ENCODE results near the gene MSX2. TPM values are rescaled to one million over a fixed set of nuclear protein-coding genes. Genes with fewer than 3 reads are reported as not detected.

Gene MSX2
- total RNA-seq, 2 donors from 2014 or later: not detected

DNA sequence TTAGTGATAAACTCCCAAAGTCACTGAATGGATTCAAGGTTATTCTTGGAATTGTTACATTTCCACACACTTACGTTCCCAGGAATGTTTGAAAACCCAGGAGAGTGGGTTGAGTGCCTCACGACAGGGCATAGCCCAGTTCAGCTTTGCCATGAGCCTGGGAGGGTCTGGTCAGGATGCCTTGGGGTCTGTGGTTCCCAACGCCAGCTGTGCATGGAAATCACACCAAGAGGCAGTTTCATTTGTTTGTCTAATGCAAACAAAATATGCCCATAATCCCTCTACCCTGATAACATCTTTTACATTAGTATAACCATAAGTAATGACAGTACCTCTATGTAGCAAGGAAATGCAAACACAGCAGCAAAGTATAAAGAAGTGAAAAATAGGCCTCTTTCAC is 25.3 kb upstream of the MSX2 start:
- Histone ChIP-seq H3K9me3 (no peaks in the 10 kb centered on the region), H3K27me3 (no peaks in the 10 kb centered on the region), H3K36me3 (replicated peaks in 1 of 2; ENCODE audit: insufficient read depth in 1 of 2, low read depth in 2 of 2) (no peaks in the 10 kb centered on the region), H3K27ac (no peak overlapping the region), H3K4me1 (peaks cover 1% of the 10 kb centered on the region), H3K4me3 (no peak overlapping the region)
- DNase-seq (no peak), ATAC-seq (no peak)
- intact Hi-C loops (cut with DNase I): no loop called here
- TF ChIP-seq CTCF (IDR thresholded peaks at IDR 0.05) (no peak), POLR2A (IDR thresholded peaks at IDR 0.05) (no peak)
- WGBS, 2 donors: 65 to 68% methylated on average over 3 of the region's 3 CpGs

- ATAC-seq (no peak), DNase-seq (no peak)
- Histone ChIP-seq H3K4me3 (no peak overlapping the region), H3K9me3 (no peaks in the 10 kb centered on the region), H3K36me3 (replicated peaks in 1 of 2; ENCODE audit: insufficient read depth in 1 of 2, low read depth in 2 of 2) (no peaks in the 10 kb centered on the region), H3K4me1 (no peaks in the 10 kb centered on the region), H3K27me3 (no peaks in the 10 kb centered on the region), H3K27ac (no peak overlapping the region)
- intact Hi-C loops (cut with DNase I): no loop called here
- TF ChIP-seq POLR2A (IDR thresholded peaks at IDR 0.05) (no peak), CTCF (IDR thresholded peaks at IDR 0.05) (no peak)
- WGBS, 2 donors: 7 to 11% methylated on average over 9 of the region's 9 CpGs
These were observed 17.3 kb upstream of the MSX2 start for GRCh38 chr5:174706997-174707572.

DNA sequence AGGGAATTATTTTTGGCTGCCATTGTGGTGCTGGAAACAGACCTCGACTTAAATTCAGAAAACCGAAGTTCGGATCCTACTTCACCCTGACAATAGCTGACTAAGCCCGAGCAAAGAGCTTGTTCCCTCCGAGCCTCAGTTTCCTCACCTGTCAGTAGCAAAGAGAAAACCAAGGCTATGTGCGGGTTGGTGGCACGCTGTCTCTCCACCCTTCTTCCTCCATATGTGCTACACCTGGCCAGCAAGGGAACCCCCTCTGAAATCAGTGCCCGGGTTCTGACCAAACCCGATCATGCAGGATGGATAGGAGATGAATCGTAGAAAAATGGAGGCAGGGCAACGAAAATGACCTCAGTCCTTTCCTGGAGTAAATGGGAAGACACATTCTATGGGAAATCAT is 16.7 kb upstream of the MSX2 start:
- Histone ChIP-seq H3K4me3 (no peak overlapping the region), H3K27ac (no peak overlapping the region), H3K4me1 (no peaks in the 10 kb centered on the region), H3K9me3 (no peaks in the 10 kb centered on the region), H3K27me3 (no peaks in the 10 kb centered on the region), H3K36me3 (replicated peaks in 1 of 2; ENCODE audit: insufficient read depth in 1 of 2, low read depth in 2 of 2) (no peaks in the 10 kb centered on the region)
- ATAC-seq: no peak
- DNase-seq: no peak
- intact Hi-C loops (cut with DNase I): no loop called here
- no peak for TF ChIP-seq CTCF (IDR thresholded peaks at IDR 0.05)
- no peak for TF ChIP-seq POLR2A (IDR thresholded peaks at IDR 0.05)
- WGBS, 2 donors: 69 to 81% methylated on average over 11 of the region's 11 CpGs

GRCh38 chr5:174708476-174709207 is 15.7 kb upstream of the MSX2 start:
- intact Hi-C loops (cut with DNase I): no loop called here
- H3K4me1 ChIP-seq: no peaks in the 10 kb centered on the region
- H3K9me3 ChIP-seq: no peaks in the 10 kb centered on the region
- no peaks in the 10 kb centered on the region for H3K36me3 ChIP-seq (replicated peaks in 1 of 2; ENCODE audit: insufficient read depth in 1 of 2, low read depth in 2 of 2)
- no peak overlapping the region for H3K27ac ChIP-seq
- no peak overlapping the region for H3K4me3 ChIP-seq
- no peak for TF ChIP-seq POLR2A (IDR thresholded peaks at IDR 0.05)
- no peak for TF ChIP-seq CTCF (IDR thresholded peaks at IDR 0.05)
- 47 to 49% methylated on average over 20 of the region's 20 CpGs for WGBS, 2 donors
- H3K27me3 ChIP-seq: no peaks in the 10 kb centered on the region
- no peak for ATAC-seq
- no peak for DNase-seq

DNA sequence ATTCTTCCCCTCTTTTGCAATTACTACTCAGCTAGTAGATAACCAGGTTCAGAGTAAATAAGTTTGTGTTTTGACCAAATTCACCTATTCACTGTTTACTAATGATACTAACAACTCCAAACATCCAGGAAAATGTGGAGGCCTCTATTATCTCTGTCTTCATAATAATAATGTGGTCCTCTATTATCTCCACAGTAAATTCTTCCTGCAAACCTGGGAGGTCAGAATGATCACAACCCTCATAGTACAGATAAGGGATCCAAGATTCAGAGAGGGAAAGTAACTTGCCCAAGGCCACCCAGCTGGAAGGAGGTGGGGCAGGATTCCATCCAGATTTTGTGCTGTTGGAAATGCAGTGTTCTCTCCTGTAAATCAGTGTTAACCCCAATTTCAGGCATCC is 9.6 kb upstream of the MSX2 start:
- H3K27ac ChIP-seq: no peak overlapping the region
- no peak overlapping the region for H3K4me3 ChIP-seq
- ATAC-seq (no peak), DNase-seq (no peak)
- H3K36me3 ChIP-seq (replicated peaks in 1 of 2; ENCODE audit: insufficient read depth in 1 of 2, low read depth in 2 of 2): no peaks in the 10 kb centered on the region
- intact Hi-C loops (cut with DNase I): no loop called here
- TF ChIP-seq POLR2A (IDR thresholded peaks at IDR 0.05): no peak
- peaks cover 0 to 15% of the 10 kb centered on the region in 2 donors for H3K27me3 ChIP-seq
- no peaks in the 10 kb centered on the region for H3K4me1 ChIP-seq
- H3K9me3 ChIP-seq: no peaks in the 10 kb centered on the region

Data from body of pancreas (tissue), 4 donors.